GM12873 (cell line): ENCODE results near the gene PARP1.

Experiments
- TF ChIP-seq, protein P1 (sequence below): IDR thresholded peaks from 2 replicates; pipeline ENCODE4 v1.5.1; 2012; ENCODE audit warnings: low read depth, mild to moderate bottlenecking, moderate library complexity, low read length, control low read depth; ENCODE audit not compliant: insufficient read depth; ENCODE audit errors: missing control alignments

Gene PARP1

DNA sequence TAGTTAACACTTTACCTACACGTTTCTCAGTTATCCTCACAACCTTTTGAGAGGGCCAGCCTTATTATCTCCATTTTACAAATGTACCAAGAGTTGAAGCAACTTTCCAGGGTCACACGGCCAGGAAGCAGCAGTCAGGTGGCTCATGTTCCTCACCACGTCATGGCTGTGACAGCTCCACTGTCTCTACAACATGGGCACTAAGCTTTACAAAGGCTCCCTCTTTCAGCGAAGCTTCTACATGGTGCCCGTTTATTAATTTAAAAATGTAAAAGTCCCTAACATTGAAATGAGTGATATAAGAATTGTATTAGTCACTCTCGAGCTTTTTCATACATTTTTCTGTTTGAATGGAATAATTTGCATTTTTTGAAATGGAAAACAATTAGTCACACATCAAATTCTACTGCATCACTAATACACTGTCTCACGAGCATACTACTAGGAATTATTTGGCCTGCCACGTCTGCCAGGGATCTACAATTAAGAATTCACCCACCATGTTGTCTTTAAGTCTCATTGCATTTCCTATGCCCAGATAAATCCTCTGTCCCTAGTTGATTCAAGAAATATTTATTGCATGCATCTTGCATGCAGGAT lies 70.5 kb downstream of the PARP1 start:
- TF ChIP-seq, protein P1, sequence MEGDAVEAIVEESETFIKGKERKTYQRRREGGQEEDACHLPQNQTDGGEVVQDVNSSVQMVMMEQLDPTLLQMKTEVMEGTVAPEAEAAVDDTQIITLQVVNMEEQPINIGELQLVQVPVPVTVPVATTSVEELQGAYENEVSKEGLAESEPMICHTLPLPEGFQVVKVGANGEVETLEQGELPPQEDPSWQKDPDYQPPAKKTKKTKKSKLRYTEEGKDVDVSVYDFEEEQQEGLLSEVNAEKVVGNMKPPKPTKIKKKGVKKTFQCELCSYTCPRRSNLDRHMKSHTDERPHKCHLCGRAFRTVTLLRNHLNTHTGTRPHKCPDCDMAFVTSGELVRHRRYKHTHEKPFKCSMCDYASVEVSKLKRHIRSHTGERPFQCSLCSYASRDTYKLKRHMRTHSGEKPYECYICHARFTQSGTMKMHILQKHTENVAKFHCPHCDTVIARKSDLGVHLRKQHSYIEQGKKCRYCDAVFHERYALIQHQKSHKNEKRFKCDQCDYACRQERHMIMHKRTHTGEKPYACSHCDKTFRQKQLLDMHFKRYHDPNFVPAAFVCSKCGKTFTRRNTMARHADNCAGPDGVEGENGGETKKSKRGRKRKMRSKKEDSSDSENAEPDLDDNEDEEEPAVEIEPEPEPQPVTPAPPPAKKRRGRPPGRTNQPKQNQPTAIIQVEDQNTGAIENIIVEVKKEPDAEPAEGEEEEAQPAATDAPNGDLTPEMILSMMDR, result no peak

DNA sequence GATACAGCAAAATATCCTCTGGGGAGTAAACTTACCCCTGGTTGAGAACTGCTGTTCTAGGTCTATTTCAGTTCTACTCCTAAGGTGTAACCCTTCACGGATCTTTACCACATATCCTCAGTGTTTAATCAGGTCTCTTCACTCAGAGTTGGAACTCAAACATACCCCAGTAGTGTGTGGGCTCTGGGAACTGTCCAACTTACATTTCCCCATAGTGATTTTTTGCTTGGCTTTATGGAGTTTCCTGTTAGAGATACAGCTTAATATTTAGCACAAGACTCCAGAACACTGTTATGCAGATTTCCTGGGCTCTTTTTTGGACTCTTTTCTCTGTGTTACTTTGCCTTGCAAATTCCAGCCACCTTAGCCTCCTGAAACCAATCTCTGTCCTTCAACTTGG lies 72.2 kb downstream of the PARP1 start:
- TF ChIP-seq, protein P1, result no peak

DNA sequence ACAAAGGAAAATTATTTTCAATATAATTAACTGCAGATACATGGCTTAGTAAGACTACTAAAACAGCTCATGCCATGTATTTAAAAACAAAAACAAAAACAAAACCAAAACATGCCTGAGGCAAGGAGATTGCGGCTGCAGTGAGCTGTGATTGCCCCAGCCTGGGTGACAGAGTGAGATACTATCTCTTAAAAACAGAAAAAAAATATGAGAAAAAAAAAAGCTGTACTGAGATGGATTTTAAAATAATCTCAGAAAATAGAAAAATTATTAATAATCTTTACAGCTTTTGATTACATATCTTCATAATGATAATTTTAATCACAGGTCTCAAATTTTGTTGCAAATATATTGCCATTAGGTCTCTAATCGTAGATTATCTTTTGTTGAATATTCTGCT lies 74.9 kb downstream of the PARP1 start:
- TF ChIP-seq, protein P1, result no peak

DNA sequence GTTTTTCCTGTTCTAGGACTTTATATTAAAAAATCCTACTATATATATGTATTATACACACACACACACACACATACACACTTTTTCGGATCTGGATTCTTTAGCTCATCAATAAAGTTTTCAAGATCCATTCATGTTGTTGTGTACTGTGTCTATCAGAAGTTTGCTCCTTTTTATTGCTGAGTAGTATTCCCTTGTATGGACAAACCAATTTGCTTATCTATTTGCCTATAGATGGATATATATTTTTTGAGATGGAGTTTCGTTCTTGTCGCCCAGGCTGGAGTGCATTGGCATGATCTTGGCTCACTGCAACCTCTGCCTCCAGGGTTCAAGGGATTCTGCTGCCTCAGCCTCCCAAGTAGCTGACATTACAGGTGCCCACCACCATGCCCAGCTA lies 78.7 kb downstream of the PARP1 start:
- TF ChIP-seq, protein P1, result no peak

DNA sequence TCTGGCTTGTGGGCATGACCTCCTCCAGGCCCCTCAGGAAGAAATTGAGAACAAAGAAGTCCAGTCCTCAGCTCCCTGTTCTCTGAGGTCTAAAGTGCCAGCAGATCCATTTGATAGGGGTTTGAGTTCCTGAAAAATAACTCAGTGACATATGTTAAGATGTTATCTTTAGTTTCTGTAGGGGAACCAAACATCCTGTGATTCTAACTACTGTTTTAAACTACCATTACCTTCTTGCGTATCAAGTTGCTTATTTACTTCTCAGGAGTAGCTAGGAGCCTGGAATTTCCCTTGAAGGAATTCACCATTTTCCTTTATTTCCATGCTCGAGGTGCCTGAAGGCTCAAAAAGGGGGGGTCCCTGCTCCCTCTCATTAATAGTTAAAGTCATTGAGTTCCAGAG lies 80.1 kb downstream of the PARP1 start:
- TF ChIP-seq, protein P1, result no peak

DNA sequence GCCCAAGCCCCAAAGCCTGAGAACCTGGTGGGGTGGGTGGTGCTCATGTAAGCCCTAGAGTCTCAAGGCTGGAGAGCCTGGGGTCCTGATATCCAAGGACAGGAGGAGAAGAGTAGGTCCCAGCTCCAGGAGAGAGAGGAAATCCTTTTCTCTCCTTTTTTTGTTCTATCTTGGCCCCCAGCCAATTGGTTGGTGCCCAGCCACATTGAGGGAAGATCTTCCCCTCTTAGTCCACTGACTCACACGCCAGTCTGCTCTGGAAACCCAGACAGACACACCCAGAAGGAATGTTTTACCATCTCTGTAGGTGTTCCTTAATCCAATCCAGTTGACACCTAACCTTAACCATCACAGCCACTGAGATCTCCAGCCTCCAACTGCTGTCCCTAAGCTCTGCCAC lies 82.7 kb downstream of the PARP1 start:
- TF ChIP-seq, protein P1, result no peak

DNA sequence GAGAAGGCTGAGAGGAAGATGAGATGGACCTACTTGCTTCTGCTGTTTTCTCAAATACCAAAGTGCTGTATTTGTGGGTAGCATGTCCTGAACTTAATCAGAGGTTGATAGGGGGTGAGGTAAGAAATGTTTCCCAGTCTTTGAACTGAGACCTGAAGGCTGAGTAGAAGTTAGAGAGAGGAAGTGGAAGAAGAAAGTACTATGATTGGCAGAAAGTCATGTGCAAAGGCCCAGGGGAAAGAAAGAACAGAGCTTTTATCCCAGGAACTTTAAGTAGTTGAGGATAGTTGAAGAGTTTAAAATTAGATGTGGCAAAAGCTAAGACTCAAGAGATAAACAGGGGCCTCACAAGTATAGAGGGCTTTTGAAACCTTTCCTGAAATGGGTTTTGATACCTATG lies 83.4 kb downstream of the PARP1 start:
- TF ChIP-seq, protein P1, result no peak
